H1 (cell line): ENCODE results near the gene UBASH3A. TPM values are rescaled to one million over a fixed set of nuclear protein-coding genes. Genes with fewer than 3 reads are reported as not detected.

Experiments used
- CTCF ChIA-PET: fragments of 300-600 bp; sonication (Branson Sonifier 250); formaldehyde crosslinking; loops from one replicate; lab custom pipeline; 2021; ENCODE audit not compliant: partially characterized antibody; lab: Charles Lee
- POLR2A ChIA-PET: fragments of 300-600 bp; sonication (Branson Sonifier 250); formaldehyde crosslinking; loops from one replicate; lab custom pipeline; 2021; ENCODE audit warnings: inconsistent platforms; ENCODE audit not compliant: partially characterized antibody; lab: Charles Lee
- DNase-seq, 2 experiments: peaks; one replicate each; pipeline versions ENCODE4 v3.0.0 to v3.0.0-alpha.2; 2010 to 2022; ENCODE audit warnings: low spot score in 2 of 2, low read depth in 1 of 2, mixed read lengths in 1 of 2
- FAIRE-seq: peaks from 2 replicates; lab custom pipeline; 2011; peaks lifted over from hg19 to GRCh38; lab: Jason Lieb, UNC
- H2AFZ ChIP-seq: 2 replicates; pipeline ENCODE4 v1.8.1; 2012; ENCODE audit warnings: low read length, inconsistent platforms
- H2AK5ac ChIP-seq: 2 replicates; pipeline ENCODE4 v1.6.1; 2013; ENCODE audit warnings: low read depth, low read length
- H2BK120ac ChIP-seq: replicated peaks from 2 replicates; pipeline ENCODE3; 2013; ENCODE audit warnings: low read depth, low read length, inconsistent platforms
- H2BK12ac ChIP-seq: 2 replicates; pipeline ENCODE4 v1.6.1; 2013; ENCODE audit warnings: low read depth, low read length
- H2BK15ac ChIP-seq: 2 replicates; pipeline ENCODE4 v1.6.1; 2013; ENCODE audit warnings: low read length
- H2BK20ac ChIP-seq: 2 replicates; pipeline ENCODE4 v1.6.1; 2013; ENCODE audit warnings: low read length
- H2BK5ac ChIP-seq: 2 replicates; pipeline ENCODE4 v1.6.1; 2013; ENCODE audit warnings: low read depth, low read length
- H3K14ac ChIP-seq: 2 replicates; pipeline ENCODE4 v1.6.1; 2013; ENCODE audit warnings: inconsistent platforms; ENCODE audit not compliant: insufficient read length
- H3K18ac ChIP-seq: 2 replicates; pipeline ENCODE4 v1.6.1; 2013; ENCODE audit warnings: low read length; ENCODE audit errors: extremely low read depth
- H3K23ac ChIP-seq: 2 replicates; pipeline ENCODE4 v1.6.1; 2013; ENCODE audit warnings: inconsistent platforms; ENCODE audit not compliant: insufficient read length
- H3K23me2 ChIP-seq: 2 replicates; pipeline ENCODE4 v1.6.1; 2013; ENCODE audit warnings: low read depth, low read length
- H3K27ac ChIP-seq: 2 replicates; pipeline ENCODE4 v1.6.1; 2011; ENCODE audit warnings: low read depth, low read length, inconsistent platforms
- H3K27me3 ChIP-seq, 4 experiments: replicated peaks in 1 of 4; 1 replicate in 1 of 4; 2 replicates in 3 of 4; pipeline versions ENCODE4 v1.6.1 to v1.8.1; 2011 to 2013; ENCODE audit warnings: low read length in 3 of 4, mild to moderate bottlenecking in 3 of 4, inconsistent platforms in 2 of 4, mixed read lengths in 2 of 4, moderate library complexity in 1 of 4; ENCODE audit not compliant: control insufficient read depth in 3 of 4, insufficient read depth in 3 of 4; ENCODE audit errors: extremely low read depth in 1 of 4
- H3K36me3 ChIP-seq, 4 experiments: 2 replicates each; pipeline versions ENCODE4 v1.6.1 to v1.8.1; 2011 to 2013; ENCODE audit warnings: mild to moderate bottlenecking in 4 of 4, low read length in 3 of 4, moderate library complexity in 2 of 4, control low read depth in 1 of 4, inconsistent platforms in 1 of 4; ENCODE audit not compliant: insufficient read depth in 4 of 4, control insufficient read depth in 2 of 4
- H3K4ac ChIP-seq: replicated peaks from 2 replicates; pipeline ENCODE3; 2013; ENCODE audit warnings: low read length, low read depth, mixed read lengths, inconsistent platforms; ENCODE audit not compliant: insufficient read length
- H3K4me1 ChIP-seq, 4 experiments: replicated peaks in 1 of 4; 1 replicate in 1 of 4; 2 replicates in 3 of 4; pipeline versions ENCODE4 v1.6.1 to v1.8.1; 2011 to 2013; ENCODE audit warnings: low read length in 3 of 4, inconsistent platforms in 2 of 4, mixed read lengths in 1 of 4; ENCODE audit not compliant: insufficient read depth in 4 of 4, control insufficient read depth in 3 of 4
- H3K4me2 ChIP-seq, 2 experiments: 2 replicates each; pipeline versions ENCODE4 v1.6.1 to v1.8.1; 2011 to 2013; ENCODE audit warnings: low read depth in 2 of 2, low read length in 2 of 2, control low read depth in 1 of 2, inconsistent platforms in 1 of 2, mild to moderate bottlenecking in 1 of 2; ENCODE audit not compliant: insufficient read depth in 1 of 2
- H3K4me3 ChIP-seq, 4 experiments: fragments of 200-600, 300-600 bp in 1 of 4; sonication (generic), shearing (Covaris generic), sonication (Bioruptor Twin) in 1 of 4; 2 replicates each; pipeline versions ENCODE4 v1.5.1 to v1.8.1; 2011 to 2016; ENCODE audit warnings: low read length in 4 of 4, low read depth in 3 of 4, control low read depth in 2 of 4, inconsistent platforms in 2 of 4, mild to moderate bottlenecking in 2 of 4, mixed read lengths in 1 of 4, moderate library complexity in 1 of 4; ENCODE audit not compliant: insufficient read depth in 2 of 4; ENCODE audit errors: extremely low read depth in 1 of 4
- H3K56ac ChIP-seq: replicated peaks from 2 replicates; pipeline ENCODE3; 2013; ENCODE audit warnings: low read depth, mild to moderate bottlenecking, mixed read lengths, low read length, inconsistent platforms; ENCODE audit not compliant: insufficient read length
- H3K79me1 ChIP-seq: 2 replicates; pipeline ENCODE4 v1.6.1; 2013; ENCODE audit warnings: low read depth, low read length, control low read depth
- H3K79me2 ChIP-seq, 2 experiments: 2 replicates each; pipeline versions ENCODE4 v1.6.1 to v1.8.1; 2012 to 2013; ENCODE audit warnings: low read length in 2 of 2, mild to moderate bottlenecking in 2 of 2, inconsistent platforms in 1 of 2; ENCODE audit not compliant: insufficient read depth in 2 of 2, control insufficient read depth in 1 of 2
- H3K9ac ChIP-seq, 4 experiments: replicated peaks in 1 of 4; 1 replicate in 1 of 4; 2 replicates in 3 of 4; pipeline versions ENCODE4 v1.6.1 to v1.8.1; 2011 to 2013; ENCODE audit warnings: low read depth in 3 of 4, low read length in 3 of 4, control low read depth in 2 of 4, mild to moderate bottlenecking in 2 of 4, moderate library complexity in 2 of 4, inconsistent platforms in 1 of 4; ENCODE audit errors: extremely low read depth in 1 of 4
- H3K9me3 ChIP-seq, 2 experiments: 2 replicates each; pipeline versions ENCODE4 v1.6.1 to v1.8.1; 2012 to 2013; ENCODE audit warnings: mild to moderate bottlenecking in 2 of 2, moderate library complexity in 2 of 2, control low read depth in 1 of 2, inconsistent platforms in 1 of 2, low read depth in 1 of 2, low read length in 1 of 2, mixed read lengths in 1 of 2; ENCODE audit not compliant: insufficient read depth in 2 of 2
- H4K20me1 ChIP-seq, 2 experiments: replicated peaks in 1 of 2; 2 replicates each; pipeline versions ENCODE3 to v1.8.1; 2011 to 2013; ENCODE audit warnings: inconsistent platforms in 2 of 2, low read length in 2 of 2, mild to moderate bottlenecking in 1 of 2; ENCODE audit not compliant: insufficient read depth in 2 of 2, control insufficient read depth in 1 of 2
- H4K5ac ChIP-seq: 2 replicates; pipeline ENCODE4 v1.6.1; 2013; ENCODE audit warnings: low read length, low read depth, mixed read lengths, inconsistent platforms; ENCODE audit not compliant: insufficient read length
- H4K8ac ChIP-seq: 2 replicates; pipeline ENCODE4 v1.8.0; 2013; ENCODE audit warnings: mild to moderate bottlenecking, moderate library complexity, low read length, inconsistent platforms; ENCODE audit not compliant: insufficient read depth; ENCODE audit errors: extremely low read depth
- H4K91ac ChIP-seq: replicated peaks from 2 replicates; pipeline ENCODE3; 2013; ENCODE audit warnings: low read length, mixed read lengths, inconsistent platforms; ENCODE audit not compliant: insufficient read length
- HDAC2 ChIP-seq, 2 experiments: fragments of 300-600 bp in 1 of 2; sonication (generic) in 1 of 2; IDR thresholded peaks; 2 replicates each; pipeline ENCODE4 v1.6.1; 2011 to 2012; ENCODE audit warnings: low read depth in 2 of 2, low read length in 2 of 2, mild to moderate bottlenecking in 2 of 2, moderate library complexity in 2 of 2, borderline replicate concordance in 1 of 2, inconsistent platforms in 1 of 2
- JUND ChIP-seq: IDR thresholded peaks from 2 replicates; pipeline ENCODE4 v1.6.1; 2011; ENCODE audit warnings: mild to moderate bottlenecking, improper control_type of control experiment, low read length
- KDM1A ChIP-seq: fragments of 200-600, 300-600 bp; sonication (generic); IDR thresholded peaks from 2 replicates; pipeline ENCODE4 v1.7.1; 2016; ENCODE audit warnings: mild to moderate bottlenecking, low read length, borderline replicate concordance
- KDM5A ChIP-seq: fragments of 200-600 bp; IDR thresholded peaks from 2 replicates; pipeline ENCODE4 v1.7.1; 2012; ENCODE audit warnings: mild to moderate bottlenecking, low read length, inconsistent platforms, mixed read lengths
- PHF8 ChIP-seq: fragments of 200-600 bp; sonication (generic); conservative IDR thresholded peaks from 2 replicates; pipeline ENCODE4 v1.7.1; 2012; ENCODE audit warnings: low read depth, mild to moderate bottlenecking, inconsistent platforms, low read length, moderate library complexity
- POLR2AphosphoS5 ChIP-seq: IDR thresholded peaks from 2 replicates; pipeline ENCODE4 v1.6.1; 2011; ENCODE audit warnings: low read depth, low read length
- RXRA ChIP-seq: IDR thresholded peaks from 2 replicates; pipeline ENCODE4 v1.6.1; 2011; ENCODE audit warnings: low read depth, mild to moderate bottlenecking, low read length, moderate library complexity; ENCODE audit not compliant: insufficient read depth
- SIRT6 ChIP-seq: IDR thresholded peaks from one replicate; pipeline ENCODE4 v1.7.1; 2012; ENCODE audit warnings: low read length, inconsistent platforms
- SUZ12 ChIP-seq: fragments of 200-600 bp; sonication (generic); IDR thresholded peaks from 2 replicates; pipeline ENCODE4 v1.6.1; 2012; ENCODE audit warnings: mild to moderate bottlenecking, inconsistent platforms, low read length, moderate library complexity, mixed read lengths
- TEAD4 ChIP-seq: IDR thresholded peaks from 2 replicates; pipeline ENCODE4 v1.6.1; 2012; ENCODE audit warnings: low read depth, low read length, inconsistent platforms, mixed read lengths
- WGBS, 2 experiments: shearing (Covaris generic) in 1 of 2; methylation state at CpG; one replicate each; pipeline versions ENCODE4 v1.1.6 to v1.1.7; 2013 to 2015; ENCODE audit warnings: low lambda C conversion rate in 2 of 2, mixed read lengths in 2 of 2, inconsistent platforms in 1 of 2, low coverage in 1 of 2, missing lambda C conversion rate in 1 of 2; ENCODE audit not compliant: insufficient replicate concordance in 2 of 2, insufficient coverage in 1 of 2, insufficient read length in 1 of 2; ENCODE audit errors: extremely low coverage in 1 of 2, missing lambda C conversion rate in 1 of 2; 5-methylcytosine and 5-hydroxymethylcytosine counted together
- polyA plus RNA-seq, 7 experiments: library from polyadenylated mRNA; depleted of rRNA in 3 of 7; stranded (reverse) in 5 of 7; unstranded in 2 of 7; fragments of >200 nt in 5 of 7; fragments of 200-250 nt in 2 of 7; gene quantifications; 1 replicate in 5 of 7; 2 replicates in 1 of 7; 4 replicates in 1 of 7; pipeline versions ENCODE4 v1.2.1 to v1.2.3, GENCODE V29; 2011 to 2013; ENCODE audit warnings: missing spikeins in 2 of 7, mixed read lengths in 2 of 7
- total RNA-seq: library from RNA; stranded (reverse); fragmentation: NEBNext Ultra II Directional; extraction: Animal tissue kit (Norgen Biotek cat#: 25700); gene quantifications from 2 replicates; pipeline ENCODE4 v1.2.1, GENCODE V29; 2021

UBASH3A gene
- total and polyA plus RNA-seq, 2 of the 8 experiments (the other 6 are each of a cell fraction or from before 2014, with no cell fraction given): not detected

GRCh38 chr21:42440187-42440792 is 36.6 kb downstream of the UBASH3A start:
- Histone ChIP-seq H3K23me2 (peaks cover 6% of the 10 kb centered on the region; the same call in 1 of the 2 replicates), H3K4me2 (no peak overlapping the region), H2BK120ac (no peak overlapping the region), H3K27me3 (no peaks in the 10 kb centered on the region), H3K9ac (no peak overlapping the region), H3K79me1 (no peaks in the 10 kb centered on the region), H3K4me1 (no peaks in the 10 kb centered on the region), H2BK20ac (no peak overlapping the region), H3K4me3 (no peak overlapping the region), H3K14ac (peak overlapping the region; percentile 33), H3K4ac (no peak overlapping the region), H3K18ac (no peak overlapping the region), H4K8ac (no peak overlapping the region), H3K79me2 (no peaks in the 10 kb centered on the region), H4K5ac (no peak overlapping the region), H2AK5ac (no peak overlapping the region), H4K20me1 (peaks cover 0 to 7% of the 10 kb centered on the region in 2 experiments), H3K36me3 (no peaks in the 10 kb centered on the region), H2BK15ac (no peak overlapping the region), H2BK5ac (no peak overlapping the region), H3K23ac (no peak overlapping the region), H4K91ac (no peak overlapping the region), H2BK12ac (no peak overlapping the region), H3K9me3 (no peaks in the 10 kb centered on the region), H3K56ac (no peak overlapping the region), H3K27ac (no peak overlapping the region), H2AFZ (no peak overlapping the region)
- 90% methylated on average over 12 of the region's 12 CpGs; no CpG with 5 or more reads in 1 of the 2 experiments for WGBS, 2 experiments
- ChIA-PET CTCF (no interaction called here), POLR2A (no interaction called here)
- no peak for DNase-seq
- TF ChIP-seq RXRA: no peak
- no peak for TF ChIP-seq KDM1A
- TF ChIP-seq PHF8: no peak
- no peak for TF ChIP-seq POLR2AphosphoS5
- TF ChIP-seq HDAC2 (IDR thresholded peaks at IDR 0.05; ENCODE audit: borderline replicate concordance in 1 of 2, low read depth in 2 of 2, low read length in 2 of 2): no peak
- no peak for TF ChIP-seq SIRT6
- no peak for TF ChIP-seq SUZ12
- TF ChIP-seq JUND: no peak
- TF ChIP-seq TEAD4: no peak
- no peak for TF ChIP-seq KDM5A
- no peak for FAIRE-seq
